Karpas-422 (cell line): Measurements from ENCODE around the gene OR5T1. TPM values are rescaled to one million over a fixed set of nuclear protein-coding genes. Genes with fewer than 3 reads are reported as not detected.

ENCODE experiments used
- total RNA-seq: library from RNA; depleted of rRNA; stranded (reverse); fragments of >200 nt; shearing (Covaris generic); gene quantifications from 2 replicates; pipeline ENCODE4 v1.2.3, GENCODE V29; 2014; ENCODE audit warnings: low replicate concordance; rRNA removed

Gene OR5T1
- total RNA-seq, 1 experiment from 2014 or later = not detected

Other genes starting within 250 kb of the OR5T1 start
- not detected in 2 replicates for gene OR5AS1, start 246.5 kb upstream of the OR5T1 start, total RNA-seq
- not detected in 2 replicates for gene OR8I2, start 180.8 kb upstream of the OR5T1 start, total RNA-seq
- not detected in 2 replicates for gene OR8H2, start 170.5 kb upstream of the OR5T1 start, total RNA-seq
- gene OR8H3, start 151.8 kb upstream of the OR5T1 start, total RNA-seq = not detected in 2 replicates
- not detected in 2 replicates for gene OR8J3, start 134.0 kb upstream of the OR5T1 start, total RNA-seq
- not detected in 2 replicates for gene OR8K5, start 113.8 kb upstream of the OR5T1 start, total RNA-seq
- gene OR5J2, start 97.5 kb upstream of the OR5T1 start, total RNA-seq = not detected in 2 replicates
- gene OR5T2, start 39.9 kb upstream of the OR5T1 start, total RNA-seq = not detected in 2 replicates
- gene OR5T3, start 21.9 kb upstream of the OR5T1 start, total RNA-seq = not detected in 2 replicates
- not detected in 2 replicates for gene OR8H1, start 18.1 kb downstream of the OR5T1 start, total RNA-seq
- not detected in 2 replicates for gene OR8K3, start 41.0 kb downstream of the OR5T1 start, total RNA-seq
- not detected in 2 replicates for gene OR8K1, start 71.9 kb downstream of the OR5T1 start, total RNA-seq
- gene OR8J1, start 80.1 kb downstream of the OR5T1 start, total RNA-seq = not detected in 2 replicates
- gene OR8U1, start 101.5 kb downstream of the OR5T1 start, total RNA-seq = not detected in 2 replicates
- gene OR5AL1, start 138.5 kb downstream of the OR5T1 start, total RNA-seq = not detected in 2 replicates
- not detected in 2 replicates for gene OR5M3, start 199.2 kb downstream of the OR5T1 start, total RNA-seq
- not detected in 2 replicates for gene OR5M8, start 217.2 kb downstream of the OR5T1 start, total RNA-seq